ENCODE data around the gene ATAT1. TPM values are rescaled to one million over a fixed set of nuclear protein-coding genes. Genes with fewer than 3 reads are reported as not detected.

Gene ATAT1
- total RNA-seq, 1 experiment from 2014 or later = 19.3 TPM

DNA sequence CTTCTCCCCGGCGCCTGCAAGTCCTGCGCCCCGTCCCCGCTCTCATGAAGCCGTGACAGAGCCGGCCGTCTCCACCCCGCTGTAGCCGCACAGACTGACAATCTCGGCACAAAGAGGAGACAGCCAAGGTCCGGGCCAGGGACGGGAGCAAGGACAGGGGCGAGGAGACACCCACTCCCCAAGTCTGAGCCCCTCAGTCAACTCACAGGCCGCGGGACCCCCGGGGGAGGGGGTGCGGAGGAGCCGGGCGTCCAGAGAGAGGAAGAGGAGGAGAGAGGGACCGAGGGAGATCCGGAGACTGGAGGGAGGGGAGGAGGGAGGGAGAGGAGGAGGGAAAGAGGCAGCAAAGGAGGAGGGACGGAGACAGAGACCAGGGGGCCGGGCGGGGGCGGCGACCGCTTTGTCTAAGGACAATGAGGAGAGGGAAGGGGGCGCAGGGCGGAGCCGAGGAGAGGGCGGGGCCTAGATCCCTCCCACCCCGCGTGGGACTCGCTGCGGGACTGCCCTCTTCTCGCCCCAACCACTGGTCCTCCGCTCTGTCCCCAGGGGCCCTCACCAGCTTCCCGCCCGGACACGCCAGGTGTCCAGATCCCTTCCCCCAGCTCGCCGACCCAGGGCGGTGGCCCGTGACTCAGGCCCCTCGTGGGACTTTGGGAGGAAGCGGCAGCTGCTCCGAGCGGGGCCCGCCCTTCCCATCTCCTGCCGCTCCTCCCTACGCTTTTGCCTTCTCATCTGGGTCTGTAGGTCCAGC lies 60.4 kb downstream of the ATAT1 start:
- Mint-ChIP-seq H3K27ac (0 out of 2 replicates have a peak overlapping the region, but pooled peaks have one; percentile 39), H3K36me3 (peaks cover 3% of the 10 kb centered on the region; the same call in 1 of the 2 replicates), H3K27me3 (ENCODE audit: low read depth) (no peaks in the 10 kb centered on the region), H3K9me3 (no peaks in the 10 kb centered on the region), H3K4me3 (peak overlapping the region; percentile 80), H3K4me1 (peaks cover 75% of the 10 kb centered on the region)
- ChIA-PET CTCF (interaction anchor here (0.7 to 2.8 kb wide), 8 partner anchors 8 to 194 kb away, joined by 3 to 42 read pairs (median 8); partner anchors contain the start of genes DHX16, FLOT1 and MDC1), POLR2A (interaction anchor here (0.5 to 2.6 kb wide), 7 partner anchors 15 to 193 kb away, joined by 3 to 7 read pairs (median 3); partner anchors contain the start of genes MDC1, MRPS18B and PPP1R10)
- ATAC-seq = peak; percentile 43
- peak; percentile 92 for DNase-seq (ENCODE audit: low spot score)
- TF ChIP-seq NFATC4 (CRISPR knock-in tag; IDR thresholded peaks at IDR 0.05) (no peak), CREM (CRISPR knock-in tag; IDR thresholded peaks at IDR 0.05) (0 out of 2 replicates have a peak, but pooled peaks have one; percentile 32), ETV6 (CRISPR knock-in tag; IDR thresholded peaks at IDR 0.05) (peak; percentile 61; the same call in 1 of the 2 replicates), SP1 (CRISPR knock-in tag; conservative IDR thresholded peaks at IDR 0.05) (peak; percentile 71; the same call in 1 of the 2 replicates), ELF4 (CRISPR knock-in tag; IDR thresholded peaks at IDR 0.05; ENCODE audit: low read depth) (0 out of 2 replicates have a peak, but pooled peaks have one; percentile 87), ZNF263 (CRISPR knock-in tag; IDR thresholded peaks at IDR 0.05; ENCODE audit: low read depth) (peak; percentile 100), FOXP1 (CRISPR knock-in tag; IDR thresholded peaks at IDR 0.05; ENCODE audit: borderline replicate concordance) (no peak), SMAD3 (CRISPR knock-in tag; IDR thresholded peaks at IDR 0.05; ENCODE audit: borderline replicate concordance) (no peak; the same call in none of the 2 replicates), IRF2 (CRISPR knock-in tag; IDR thresholded peaks at IDR 0.05; ENCODE audit: borderline replicate concordance, low read depth) (no peak)
- TF ChIP-seq, protein P1, sequence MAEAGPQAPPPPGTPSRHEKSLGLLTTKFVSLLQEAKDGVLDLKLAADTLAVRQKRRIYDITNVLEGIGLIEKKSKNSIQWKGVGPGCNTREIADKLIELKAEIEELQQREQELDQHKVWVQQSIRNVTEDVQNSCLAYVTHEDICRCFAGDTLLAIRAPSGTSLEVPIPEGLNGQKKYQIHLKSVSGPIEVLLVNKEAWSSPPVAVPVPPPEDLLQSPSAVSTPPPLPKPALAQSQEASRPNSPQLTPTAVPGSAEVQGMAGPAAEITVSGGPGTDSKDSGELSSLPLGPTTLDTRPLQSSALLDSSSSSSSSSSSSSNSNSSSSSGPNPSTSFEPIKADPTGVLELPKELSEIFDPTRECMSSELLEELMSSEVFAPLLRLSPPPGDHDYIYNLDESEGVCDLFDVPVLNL (CRISPR knock-in tag; IDR thresholded peaks at IDR 0.05; ENCODE audit: borderline replicate concordance, low read depth) = 0 out of 2 replicates have a peak, but pooled peaks have one; percentile 21
- TF ChIP-seq, protein P2, sequence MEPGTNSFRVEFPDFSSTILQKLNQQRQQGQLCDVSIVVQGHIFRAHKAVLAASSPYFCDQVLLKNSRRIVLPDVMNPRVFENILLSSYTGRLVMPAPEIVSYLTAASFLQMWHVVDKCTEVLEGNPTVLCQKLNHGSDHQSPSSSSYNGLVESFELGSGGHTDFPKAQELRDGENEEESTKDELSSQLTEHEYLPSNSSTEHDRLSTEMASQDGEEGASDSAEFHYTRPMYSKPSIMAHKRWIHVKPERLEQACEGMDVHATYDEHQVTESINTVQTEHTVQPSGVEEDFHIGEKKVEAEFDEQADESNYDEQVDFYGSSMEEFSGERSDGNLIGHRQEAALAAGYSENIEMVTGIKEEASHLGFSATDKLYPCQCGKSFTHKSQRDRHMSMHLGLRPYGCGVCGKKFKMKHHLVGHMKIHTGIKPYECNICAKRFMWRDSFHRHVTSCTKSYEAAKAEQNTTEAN (CRISPR knock-in tag; IDR thresholded peaks at IDR 0.05) = no peak
- TF ChIP-seq, protein P3, sequence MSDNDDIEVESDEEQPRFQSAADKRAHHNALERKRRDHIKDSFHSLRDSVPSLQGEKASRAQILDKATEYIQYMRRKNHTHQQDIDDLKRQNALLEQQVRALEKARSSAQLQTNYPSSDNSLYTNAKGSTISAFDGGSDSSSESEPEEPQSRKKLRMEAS (CRISPR knock-in tag; IDR thresholded peaks at IDR 0.05) = peak; percentile 24; the same call in 1 of the 2 replicates
- TF ChIP-seq, protein P4, sequence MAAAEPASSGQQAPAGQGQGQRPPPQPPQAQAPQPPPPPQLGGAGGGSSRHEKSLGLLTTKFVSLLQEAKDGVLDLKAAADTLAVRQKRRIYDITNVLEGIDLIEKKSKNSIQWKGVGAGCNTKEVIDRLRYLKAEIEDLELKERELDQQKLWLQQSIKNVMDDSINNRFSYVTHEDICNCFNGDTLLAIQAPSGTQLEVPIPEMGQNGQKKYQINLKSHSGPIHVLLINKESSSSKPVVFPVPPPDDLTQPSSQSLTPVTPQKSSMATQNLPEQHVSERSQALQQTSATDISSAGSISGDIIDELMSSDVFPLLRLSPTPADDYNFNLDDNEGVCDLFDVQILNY (CRISPR knock-in tag; IDR thresholded peaks at IDR 0.05) = peak; percentile 54; the same call in 1 of the 2 replicates
- TF ChIP-seq, protein P5, sequence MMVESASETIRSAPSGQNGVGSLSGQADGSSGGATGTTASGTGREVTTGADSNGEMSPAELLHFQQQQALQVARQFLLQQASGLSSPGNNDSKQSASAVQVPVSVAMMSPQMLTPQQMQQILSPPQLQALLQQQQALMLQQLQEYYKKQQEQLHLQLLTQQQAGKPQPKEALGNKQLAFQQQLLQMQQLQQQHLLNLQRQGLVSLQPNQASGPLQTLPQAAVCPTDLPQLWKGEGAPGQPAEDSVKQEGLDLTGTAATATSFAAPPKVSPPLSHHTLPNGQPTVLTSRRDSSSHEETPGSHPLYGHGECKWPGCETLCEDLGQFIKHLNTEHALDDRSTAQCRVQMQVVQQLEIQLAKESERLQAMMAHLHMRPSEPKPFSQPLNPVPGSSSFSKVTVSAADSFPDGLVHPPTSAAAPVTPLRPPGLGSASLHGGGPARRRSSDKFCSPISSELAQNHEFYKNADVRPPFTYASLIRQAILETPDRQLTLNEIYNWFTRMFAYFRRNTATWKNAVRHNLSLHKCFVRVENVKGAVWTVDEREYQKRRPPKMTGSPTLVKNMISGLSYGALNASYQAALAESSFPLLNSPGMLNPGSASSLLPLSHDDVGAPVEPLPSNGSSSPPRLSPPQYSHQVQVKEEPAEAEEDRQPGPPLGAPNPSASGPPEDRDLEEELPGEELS (CRISPR knock-in tag; IDR thresholded peaks at IDR 0.05) = peak; percentile 54; the same call in 1 of the 2 replicates
- TF ChIP-seq, protein P6, sequence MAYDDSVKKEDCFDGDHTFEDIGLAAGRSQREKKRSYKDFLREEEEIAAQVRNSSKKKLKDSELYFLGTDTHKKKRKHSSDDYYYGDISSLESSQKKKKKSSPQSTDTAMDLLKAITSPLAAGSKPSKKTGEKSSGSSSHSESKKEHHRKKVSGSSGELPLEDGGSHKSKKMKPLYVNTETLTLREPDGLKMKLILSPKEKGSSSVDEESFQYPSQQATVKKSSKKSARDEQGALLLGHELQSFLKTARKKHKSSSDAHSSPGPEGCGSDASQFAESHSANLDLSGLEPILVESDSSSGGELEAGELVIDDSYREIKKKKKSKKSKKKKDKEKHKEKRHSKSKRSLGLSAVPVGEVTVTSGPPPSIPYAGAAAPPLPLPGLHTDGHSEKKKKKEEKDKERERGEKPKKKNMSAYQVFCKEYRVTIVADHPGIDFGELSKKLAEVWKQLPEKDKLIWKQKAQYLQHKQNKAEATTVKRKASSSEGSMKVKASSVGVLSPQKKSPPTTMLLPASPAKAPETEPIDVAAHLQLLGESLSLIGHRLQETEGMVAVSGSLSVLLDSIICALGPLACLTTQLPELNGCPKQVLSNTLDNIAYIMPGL (CRISPR knock-in tag; IDR thresholded peaks at IDR 0.05) = peak; percentile 53; the same call in 1 of the 2 replicates

All from WTC11 (cell line).